HG03354 (cell line): ENCODE data around the gene ARSA.
"Not testable (repeated sequence)": the region's sequence is repeated elsewhere in the genome, so short reads cannot be mapped to it uniquely, and the experiment has no call there.

Source experiments
- ATAC-seq: cut with Tn5 transposase; IDR thresholded peaks from one replicate; pipeline ENCODE4 v1.9.1; 2021; ENCODE audit warnings: mild to moderate bottlenecking; ENCODE audit not compliant: unreplicated experiment, poor library complexity, severe bottlenecking

Gene ARSA

DNA sequence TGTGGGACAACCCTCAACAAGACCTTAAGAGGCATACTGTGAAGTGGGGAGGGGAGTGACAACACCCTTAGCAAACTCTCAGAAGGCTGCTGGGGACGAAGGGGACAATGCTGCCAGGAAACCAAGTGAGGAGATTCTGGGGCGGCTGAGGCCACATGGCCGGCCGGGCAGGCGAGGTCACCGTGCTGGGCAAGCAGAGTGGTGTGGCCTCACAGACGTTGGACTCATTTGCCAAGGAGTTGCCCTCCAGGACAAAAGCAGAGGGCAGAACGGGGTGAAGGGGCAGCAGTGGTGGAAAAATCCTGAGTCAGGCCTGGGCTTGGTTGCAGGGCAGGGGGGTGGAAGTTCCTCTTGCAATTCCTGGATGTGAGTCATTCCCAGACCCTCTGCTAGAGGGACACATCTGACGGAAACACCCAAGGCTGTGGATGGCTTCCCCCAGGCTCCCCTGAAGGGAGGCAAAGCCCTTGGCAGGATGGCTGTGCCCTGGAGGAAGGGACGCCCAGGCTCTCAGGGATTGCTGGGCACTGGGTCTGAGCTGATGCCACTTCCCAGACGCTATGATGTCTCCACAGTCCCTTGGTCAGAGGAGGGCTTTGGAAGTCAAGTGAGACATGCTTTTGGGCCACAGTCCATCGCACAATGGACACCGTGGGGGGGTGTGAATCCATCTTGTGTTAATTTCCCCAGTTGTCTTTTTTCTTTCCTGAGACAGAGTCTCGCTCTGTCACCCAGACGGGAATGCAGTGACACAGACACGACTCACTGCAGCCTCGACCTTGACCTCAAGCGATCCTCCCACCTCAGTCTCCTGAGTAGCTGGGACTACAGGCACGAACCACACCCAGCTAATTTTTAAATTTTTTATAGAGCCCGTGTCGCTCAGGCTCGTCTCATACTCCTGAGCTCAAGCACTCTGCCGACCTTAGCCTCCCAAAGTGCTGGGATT, 28.4 kb upstream of the ARSA start:
- no peak for ATAC-seq

DNA sequence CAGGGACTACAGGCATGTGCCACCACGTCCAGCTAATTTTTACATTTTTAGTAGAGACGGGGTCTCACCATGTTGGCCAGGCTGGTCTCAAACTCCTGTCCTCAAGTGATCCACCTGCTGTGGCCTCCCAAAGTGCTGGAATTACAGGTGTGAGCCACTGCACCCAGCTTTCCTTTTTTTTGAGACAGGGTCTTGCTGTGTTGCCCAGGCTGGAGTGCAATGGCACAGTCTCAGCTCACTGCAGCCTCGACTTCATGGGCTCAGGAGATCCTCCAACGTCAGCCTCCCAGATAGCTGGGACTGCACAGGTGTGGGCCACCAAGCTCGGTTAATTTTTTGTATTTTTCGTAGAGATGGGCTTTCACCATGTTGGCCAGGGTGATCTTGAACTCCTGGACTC, 26.7 kb upstream of the ARSA start:
- not testable (repeated sequence) for ATAC-seq

DNA sequence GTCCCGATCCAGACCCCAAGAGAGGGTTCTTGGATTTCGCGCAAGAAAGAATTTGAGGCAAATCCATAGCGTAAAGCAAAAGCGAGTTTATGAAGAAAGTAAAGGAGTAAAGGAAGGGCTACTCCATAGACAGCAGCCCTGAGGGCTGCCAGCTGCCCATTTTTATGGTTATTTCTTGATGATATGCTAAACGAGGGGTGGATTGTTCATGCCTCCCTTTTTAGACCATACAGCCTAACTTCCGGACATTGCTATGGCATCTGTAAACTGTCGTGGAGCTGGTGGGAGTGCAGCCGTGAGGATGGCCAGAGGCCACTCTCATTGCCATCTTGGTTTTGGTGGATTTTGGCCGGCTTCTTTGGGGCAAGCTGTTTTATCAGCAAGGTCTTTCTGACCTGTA, 25.3 kb upstream of the ARSA start:
- ATAC-seq, result no peak

DNA sequence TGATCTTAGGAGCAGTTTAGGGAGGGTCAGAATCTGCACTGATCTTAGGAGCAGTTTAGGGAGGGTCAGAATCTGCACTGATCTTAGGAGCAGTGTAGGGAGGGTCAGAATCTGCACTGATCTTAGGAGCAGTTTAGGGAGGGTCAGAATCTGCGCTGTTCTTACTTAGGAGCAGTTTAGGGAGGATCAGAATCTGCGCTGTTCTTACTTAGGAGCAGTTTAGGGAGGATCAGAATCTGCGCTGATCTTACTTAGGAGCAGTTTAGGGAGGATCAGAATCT, 15.8 kb upstream of the ARSA start:
- ATAC-seq, result not testable (repeated sequence)

DNA sequence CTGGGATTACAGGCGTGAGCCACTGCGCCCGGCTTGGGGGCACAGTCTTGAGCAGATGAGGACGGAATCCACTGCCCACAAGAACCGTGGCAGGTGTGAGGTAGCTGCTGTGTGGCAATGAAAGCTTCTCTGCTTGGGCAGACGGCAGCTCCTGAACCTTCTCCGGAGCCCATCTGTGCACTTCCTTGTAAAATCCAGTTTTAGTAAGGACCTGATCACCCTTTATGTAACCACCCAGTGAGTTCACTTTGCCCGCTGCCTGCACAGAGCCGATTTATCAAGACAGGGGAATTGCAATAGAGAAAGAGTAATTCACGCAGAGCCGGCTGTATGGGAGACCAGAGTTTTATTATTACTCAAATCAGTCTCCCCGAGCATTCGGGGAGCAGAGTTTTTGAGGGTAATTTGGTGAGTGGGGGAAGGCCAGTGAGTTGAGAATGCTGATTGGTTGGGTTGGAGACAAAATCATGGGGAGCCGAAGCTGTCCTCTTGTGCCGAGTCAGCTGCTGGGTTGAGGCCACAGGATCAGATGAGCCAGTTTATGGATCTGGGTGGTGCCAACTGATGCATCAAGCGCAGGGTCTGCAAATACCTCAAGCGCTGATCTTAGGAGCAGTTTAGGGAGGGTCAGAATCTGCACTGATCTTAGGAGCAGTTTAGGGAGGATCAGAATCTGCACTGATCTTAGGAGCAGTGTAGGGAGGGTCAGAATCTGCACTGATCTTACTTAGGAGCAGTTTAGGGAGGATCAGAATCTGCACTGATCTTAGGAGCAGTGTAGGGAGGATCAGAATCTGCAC, 15.3 kb upstream of the ARSA start:
- not testable (repeated sequence) for ATAC-seq

DNA sequence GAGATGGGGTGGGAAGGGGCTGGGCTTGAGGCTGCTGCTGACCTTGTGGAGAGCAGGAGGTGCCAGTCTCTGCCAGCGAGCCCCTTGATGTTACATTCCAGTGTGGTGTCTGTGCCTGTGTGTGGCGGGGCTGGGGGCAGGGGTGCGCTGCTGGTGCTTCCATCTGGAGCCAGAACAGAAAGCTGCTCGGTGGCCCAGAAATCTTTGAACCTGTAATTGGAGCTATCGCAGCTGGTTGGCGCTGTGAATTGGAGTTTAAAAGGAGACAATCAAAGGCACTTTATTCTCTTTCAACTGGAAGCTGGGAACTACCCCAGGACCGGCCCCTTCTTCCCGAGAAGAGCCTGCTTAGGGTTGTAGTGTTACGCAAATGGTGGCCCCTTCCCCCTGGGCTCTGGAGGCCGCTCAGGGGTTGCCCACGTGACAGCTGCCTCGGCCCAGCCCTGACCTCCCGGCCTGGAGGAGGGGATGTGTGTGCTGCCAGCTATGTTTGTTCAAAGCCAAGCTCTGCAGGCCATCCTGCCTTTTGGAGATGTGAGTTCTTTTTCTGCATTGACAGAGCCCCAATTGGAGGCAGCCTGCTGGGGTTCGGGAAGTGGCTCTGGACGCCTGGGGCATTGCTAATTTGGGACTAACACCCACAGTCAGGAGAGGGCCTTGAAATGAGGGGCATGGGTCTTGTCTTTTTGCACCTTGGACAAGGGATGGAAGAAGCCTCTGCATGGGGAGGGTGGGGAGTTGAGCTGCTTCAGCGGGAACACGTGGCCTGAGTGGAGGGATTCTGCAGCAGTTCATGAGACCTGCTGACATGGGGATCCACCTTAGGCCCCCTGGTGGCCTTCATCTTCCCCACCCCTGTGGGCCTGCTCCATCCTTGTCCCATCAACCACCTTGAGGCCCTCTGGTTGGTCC, 14.0 kb upstream of the ARSA start:
- no peak for ATAC-seq

DNA sequence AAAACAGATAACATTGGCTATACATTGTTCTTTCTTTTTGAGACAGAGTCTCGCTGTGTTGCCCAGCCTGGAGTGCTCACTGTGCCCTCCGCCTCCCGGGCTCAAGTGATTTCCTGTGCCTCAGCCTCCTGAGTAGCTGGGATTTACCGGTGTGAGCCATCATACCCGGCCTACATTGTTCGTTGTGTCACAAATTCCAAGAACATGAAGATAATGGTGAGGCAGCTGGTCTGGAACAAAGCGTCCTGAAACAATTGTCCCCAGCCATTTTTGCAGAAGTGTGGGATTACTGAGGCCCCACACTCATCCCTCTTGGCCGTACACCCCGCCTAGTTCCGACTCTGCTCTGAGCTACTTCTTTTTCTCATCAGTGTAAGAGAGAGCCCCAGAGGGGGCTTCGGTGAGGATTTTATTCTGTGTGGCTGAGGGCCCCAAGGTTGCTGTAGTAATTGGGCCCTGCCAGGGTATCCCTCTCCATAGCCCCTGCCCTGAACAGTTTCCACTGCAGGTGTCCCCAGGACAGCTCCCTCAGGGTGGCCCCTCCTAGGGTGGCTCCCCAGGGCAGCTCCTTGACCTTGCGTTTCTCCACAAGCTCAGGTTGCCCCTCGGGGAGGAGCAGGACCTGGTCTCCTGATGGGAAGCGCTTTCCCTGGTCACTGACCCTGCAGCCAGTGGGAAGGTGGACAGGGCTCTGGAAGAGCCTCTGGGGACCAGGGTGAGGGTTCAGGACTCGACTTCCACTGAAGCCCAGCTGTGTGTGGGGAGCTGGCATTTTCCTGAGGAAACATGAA, 13.1 kb upstream of the ARSA start:
- ATAC-seq, result no peak

DNA sequence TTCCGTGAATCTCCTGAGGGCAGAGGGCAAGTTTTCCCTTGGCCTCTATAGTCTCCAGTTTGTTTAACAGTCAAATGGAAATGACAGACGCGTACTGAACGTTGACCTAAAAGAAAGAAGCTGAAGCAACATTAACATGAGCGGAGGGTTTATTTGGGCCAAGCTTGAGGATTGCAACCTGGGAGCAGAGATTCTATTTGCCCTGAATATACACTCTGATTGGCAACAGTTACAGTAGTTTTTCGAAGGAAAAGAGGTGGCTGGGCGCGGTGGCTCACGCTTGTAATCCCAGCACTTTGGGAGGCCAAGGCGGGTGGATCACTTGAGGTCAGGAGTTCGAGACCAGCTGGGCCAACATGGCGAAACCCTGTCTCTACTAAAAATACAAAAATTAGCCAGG, 12.3 kb upstream of the ARSA start:
- not testable (repeated sequence) for ATAC-seq

DNA sequence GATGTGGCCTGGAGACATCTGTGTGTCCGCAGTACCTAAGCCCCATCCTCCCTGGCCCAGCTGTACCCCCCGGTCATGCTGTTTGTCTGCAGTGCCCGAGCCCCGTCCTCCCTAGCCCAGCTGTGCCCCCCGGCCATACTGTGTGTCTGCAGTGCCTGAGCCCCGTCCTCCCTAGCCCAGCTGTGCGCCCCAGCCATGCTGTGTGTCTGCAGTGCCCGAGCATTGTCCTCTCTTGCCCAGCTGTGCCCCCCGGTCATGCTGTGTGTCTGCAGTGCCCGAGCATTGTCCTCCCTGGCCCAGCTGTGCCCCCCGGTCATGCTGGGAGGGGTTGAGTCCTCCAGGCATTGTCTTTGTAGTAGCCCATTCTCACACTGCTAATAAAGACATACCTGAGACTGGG, 7.6 kb upstream of the ARSA start:
- no peak for ATAC-seq

DNA sequence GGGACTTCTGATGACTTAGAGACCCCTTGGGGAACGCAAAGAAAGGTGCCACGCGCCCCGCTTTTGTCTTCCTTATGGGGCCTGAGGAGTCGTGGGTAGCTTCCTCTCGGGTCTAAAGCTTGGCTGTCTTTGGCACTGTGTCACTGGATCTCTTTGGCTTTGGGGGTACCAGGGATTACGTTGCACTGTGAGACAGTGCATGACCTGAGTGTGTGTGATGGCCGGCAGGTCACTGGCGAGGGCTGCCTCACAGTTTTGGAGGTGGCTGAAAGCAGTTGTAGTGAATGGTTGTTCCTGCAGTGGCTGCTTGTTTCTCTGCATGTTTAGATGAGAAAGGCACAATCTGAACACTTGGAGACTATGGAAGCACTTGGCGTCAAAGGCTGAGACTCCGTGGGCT, 5.8 kb upstream of the ARSA start:
- no peak for ATAC-seq

DNA sequence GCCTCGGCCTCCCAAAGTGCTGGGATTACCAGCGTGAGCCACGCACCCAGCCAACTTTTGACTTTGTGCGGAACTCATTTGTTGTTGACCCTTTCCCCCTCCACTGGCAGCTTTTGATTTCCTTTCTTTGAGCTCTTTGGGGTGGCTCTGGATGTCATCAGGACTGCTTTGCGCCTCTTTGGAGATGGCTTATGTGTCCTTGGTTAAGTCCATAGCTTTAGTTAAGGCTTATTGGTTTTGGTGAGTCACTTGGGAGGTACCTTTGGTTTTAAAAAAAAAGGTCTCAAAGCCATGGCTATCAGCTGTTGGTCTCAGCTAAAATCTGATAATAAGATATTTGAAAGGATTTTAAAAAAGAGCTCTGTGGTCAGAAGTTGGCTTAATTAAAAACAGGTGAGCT, 5.1 kb upstream of the ARSA start:
- no peak for ATAC-seq

DNA sequence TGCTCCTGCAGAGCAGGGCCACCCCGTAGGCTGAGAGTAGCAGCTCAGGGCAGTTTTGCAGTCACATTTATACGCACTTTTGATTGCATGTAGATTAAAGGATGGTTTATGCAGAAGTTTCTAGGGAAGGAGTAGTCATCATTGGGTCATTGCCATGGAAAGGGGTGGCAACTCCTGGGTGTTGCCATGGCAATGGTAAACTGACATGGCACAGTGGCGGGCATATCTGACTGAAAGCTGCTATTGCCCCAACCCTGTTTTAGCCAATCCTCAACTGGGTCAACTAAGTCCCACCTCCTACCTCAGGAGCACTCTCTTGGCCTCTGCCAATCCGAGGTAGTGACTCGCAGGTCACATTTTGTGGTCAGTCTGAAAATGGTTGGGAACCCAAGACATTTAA, 2.4 kb upstream of the ARSA start:
- no peak for ATAC-seq

DNA sequence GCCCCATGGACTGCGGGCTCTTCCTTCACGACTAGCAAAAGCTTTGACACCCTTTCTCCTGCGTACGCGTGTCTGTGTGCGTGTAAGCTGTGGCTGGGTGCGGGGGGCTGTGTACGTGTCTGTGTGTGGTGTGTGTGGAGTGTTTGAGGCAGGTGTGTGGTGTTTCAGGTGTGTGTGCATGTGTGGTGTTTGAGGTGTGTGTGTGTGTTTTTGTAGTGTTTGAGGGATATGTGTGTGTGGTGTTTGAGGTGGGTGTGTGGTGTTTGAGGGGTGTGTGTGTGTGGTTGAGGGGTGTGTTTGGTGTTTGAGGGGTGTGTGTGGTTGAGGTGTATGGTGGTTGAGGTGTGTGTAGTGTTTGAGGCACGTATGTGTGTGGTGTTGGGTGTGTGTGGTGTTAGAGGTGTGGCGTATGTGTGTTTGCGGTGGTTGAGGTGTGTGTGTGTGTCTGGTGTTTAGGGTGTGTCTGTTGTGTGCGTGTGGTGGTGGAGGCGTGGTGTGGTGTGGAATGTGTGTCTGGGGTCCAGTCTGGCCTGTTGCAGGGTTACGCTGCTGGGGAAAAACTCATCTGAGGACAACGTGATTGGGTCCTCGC, 687 bp upstream of the ARSA start:
- ATAC-seq, result no peak

DNA sequence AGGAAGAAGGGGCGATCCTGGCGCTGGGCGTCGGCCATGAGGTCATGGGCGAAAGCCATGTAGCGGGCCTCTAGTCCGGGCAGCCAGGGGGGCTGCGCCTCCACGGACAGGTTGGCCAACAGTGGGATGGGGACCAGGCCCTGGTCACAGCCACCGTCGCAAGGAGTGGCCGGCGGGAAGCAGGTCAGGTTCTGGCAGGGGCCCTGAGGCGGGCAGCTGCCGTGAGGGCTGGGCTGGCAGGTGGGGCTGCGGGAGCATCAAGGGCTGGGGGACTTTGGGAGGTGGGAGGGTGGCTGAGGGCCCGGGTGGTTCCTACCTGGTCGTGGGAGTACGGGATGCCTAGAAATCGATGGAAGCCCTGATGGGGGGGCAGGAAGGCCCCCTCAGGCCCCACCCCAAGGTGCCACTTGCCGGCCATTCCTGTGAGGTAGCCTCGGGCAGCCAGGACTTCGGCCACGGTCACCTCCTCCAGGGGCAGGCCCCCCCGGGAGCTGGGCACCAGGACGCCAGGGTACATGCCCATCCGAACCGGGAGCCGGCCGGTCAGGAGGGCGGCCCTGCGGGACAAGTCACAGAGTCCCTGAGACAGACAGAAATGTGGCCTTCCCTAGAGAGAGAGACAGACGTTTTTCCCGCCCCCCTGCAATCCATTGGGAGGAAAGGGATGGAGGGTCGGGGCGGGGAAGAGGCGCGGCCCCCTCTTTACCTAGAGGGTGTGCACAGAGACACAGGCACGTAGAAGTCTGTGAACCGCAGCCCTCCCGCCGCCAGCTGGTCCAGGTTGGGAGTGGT, 906 bp downstream of the ARSA start:
- no peak for ATAC-seq

DNA sequence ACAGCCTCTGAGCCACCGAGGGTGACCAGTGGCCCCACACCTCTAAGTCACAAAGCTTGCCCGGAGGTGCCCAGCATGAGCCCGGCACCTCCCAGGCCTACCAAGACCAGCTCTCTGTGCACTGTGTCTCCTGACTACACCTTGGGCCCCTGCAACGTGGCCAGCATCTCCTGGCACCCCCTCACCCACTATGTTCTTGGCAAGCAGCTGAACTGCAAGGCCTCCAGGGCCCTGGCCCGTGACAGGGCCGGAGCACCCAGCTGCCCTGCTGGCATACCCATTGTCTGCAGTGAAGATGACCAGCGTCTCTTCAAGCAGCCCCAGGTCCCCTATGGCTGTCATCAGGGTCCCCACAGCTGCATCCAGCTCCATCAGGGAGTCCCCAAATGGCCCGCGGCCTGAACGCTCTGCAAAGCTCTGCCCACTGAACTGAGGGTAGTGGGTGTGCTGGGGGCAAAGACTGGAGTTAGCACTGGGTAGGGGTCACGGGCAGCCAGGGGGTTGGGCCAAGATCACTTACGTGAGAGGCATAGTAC, 1.6 kb downstream of the ARSA start:
- ATAC-seq, result no peak

DNA sequence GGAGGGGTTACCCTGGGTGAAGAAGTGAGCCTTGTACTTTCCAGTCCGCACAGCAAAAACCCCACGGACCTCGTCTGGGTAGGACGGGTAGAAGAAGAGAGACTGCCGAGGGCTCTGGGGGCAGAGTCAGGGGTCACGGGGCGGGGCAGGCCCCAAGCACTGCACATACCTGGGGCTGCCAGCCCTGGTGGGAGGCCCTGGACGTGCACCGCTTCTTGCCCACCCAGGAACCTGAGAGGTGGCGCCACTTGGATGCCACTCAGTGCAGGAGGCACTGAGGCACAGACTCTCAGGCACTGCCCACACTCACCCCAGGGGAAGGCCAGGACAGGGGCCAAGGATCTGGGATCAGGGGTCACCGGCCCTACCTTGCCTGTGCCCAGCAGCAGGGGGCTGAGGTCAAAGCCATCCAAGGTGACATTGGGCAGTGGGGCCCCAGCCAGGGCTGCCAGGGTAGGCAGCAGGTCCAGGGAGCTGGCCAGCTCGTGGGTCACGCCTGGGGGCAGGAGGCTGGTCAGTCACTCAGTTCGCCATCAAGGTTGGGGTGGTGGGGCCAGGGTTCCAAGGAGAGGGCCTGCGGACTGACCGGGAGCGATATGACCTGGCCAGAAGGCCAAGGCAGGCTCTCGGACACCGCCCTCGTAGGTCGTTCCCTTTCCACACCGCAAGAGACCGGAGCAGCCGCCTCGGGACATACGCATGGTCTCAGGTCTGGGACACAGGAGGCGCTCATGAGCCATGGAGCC, 2.2 kb downstream of the ARSA start:
- no peak for ATAC-seq

DNA sequence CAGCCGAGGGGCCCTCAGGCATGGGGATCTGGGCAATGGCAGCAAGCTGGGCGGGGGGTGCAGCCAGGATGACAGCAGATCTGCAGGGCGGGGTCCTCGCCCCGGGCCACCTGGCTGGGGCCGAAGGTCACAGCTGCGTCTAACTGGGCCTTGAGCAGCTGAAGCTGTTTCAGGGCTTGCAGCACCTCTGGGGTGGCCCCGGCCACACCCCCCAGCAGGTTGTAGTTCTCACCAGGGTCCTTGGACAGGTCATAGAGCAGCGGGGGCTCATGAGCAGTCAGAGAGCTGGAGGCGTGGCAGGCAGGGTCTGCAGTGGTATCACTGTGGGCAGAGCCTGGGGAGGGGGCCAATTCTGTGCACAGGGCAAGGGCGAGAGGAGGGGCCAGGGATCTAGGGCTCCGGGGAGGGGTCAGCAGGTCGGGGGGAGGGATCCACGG, 2.8 kb downstream of the ARSA start:
- ATAC-seq, result no peak
